Panc1 (cell line): ENCODE measurements around the gene CDYL. TPM values are rescaled to one million over a fixed set of nuclear protein-coding genes. Genes with fewer than 3 reads are reported as not detected.

Experiments used
- ATAC-seq: fragments of 200-7000 bp; cut with Tn5 transposase; 2 replicates; pipeline ENCODE4 v1.9.1; 2020; ENCODE audit warnings: mild to moderate bottlenecking, moderate library complexity
- BruUV-seq: library from RNA; stranded (reverse); fragments of 400-500 nt; replicated peaks from 2 replicates; lab custom pipeline; 2021; lab: Mats Ljungman, UMichigan
- CTCF ChIA-PET: fragments of 300-600 bp; sonication (Branson Sonifier 250); formaldehyde crosslinking; loops from one replicate; lab custom pipeline; 2022; ENCODE audit warnings: antibody characterized with exemption; lab: Charles Lee
- POLR2A ChIA-PET: fragments of 300-600 bp; sonication (Branson Sonifier 250); formaldehyde crosslinking; loops from one replicate; lab custom pipeline; 2022; ENCODE audit warnings: antibody characterized with exemption; lab: Charles Lee
- DNase-seq: peaks from one replicate; pipeline ENCODE4 v3.0.0-alpha.2; 2010; ENCODE audit warnings: low read depth, low spot score
- H3K27ac ChIP-seq: 2 replicates; pipeline ENCODE4 v1.5.1; 2011; ENCODE audit warnings: mild to moderate bottlenecking, low read length, inconsistent platforms
- H3K27me3 ChIP-seq: fragments of 200-500 bp; sonication (Bioruptor generic); 2 replicates; pipeline ENCODE4 v1.6.0; 2014; ENCODE audit warnings: low read length, inconsistent platforms; ENCODE audit not compliant: control insufficient read depth, insufficient read depth
- H3K36me3 ChIP-seq: fragments of 200-500 bp; sonication (Bioruptor generic); 2 replicates; pipeline ENCODE4 v1.5.1; 2014; ENCODE audit warnings: inconsistent platforms, mild to moderate bottlenecking, low read length, moderate library complexity; ENCODE audit not compliant: control insufficient read depth, insufficient read depth
- H3K4me1 ChIP-seq: 2 replicates; pipeline ENCODE4 v1.5.1; 2011; ENCODE audit warnings: inconsistent platforms, mild to moderate bottlenecking, low read length, moderate library complexity; ENCODE audit not compliant: control insufficient read depth, insufficient read depth
- H3K4me3 ChIP-seq, 2 experiments: 2 replicates each; pipeline ENCODE4 v1.5.1; 2011 to 2012; ENCODE audit warnings: low read depth in 2 of 2, low read length in 2 of 2, mild to moderate bottlenecking in 2 of 2, inconsistent platforms in 1 of 2, moderate library complexity in 1 of 2
- H3K9me3 ChIP-seq: fragments of 200-500 bp; sonication (Bioruptor generic); 2 replicates; pipeline ENCODE4 v1.5.1; 2014; ENCODE audit warnings: low read depth, mild to moderate bottlenecking, inconsistent platforms, low read length, moderate library complexity; ENCODE audit not compliant: control insufficient read depth, insufficient read depth
- CTCF ChIP-seq: fragments of 450-650 bp; IDR thresholded peaks from 2 replicates; pipeline ENCODE4 v1.5.1; 2017; ENCODE audit warnings: mild to moderate bottlenecking
- POLR2AphosphoS5 ChIP-seq: IDR thresholded peaks from 2 replicates; pipeline ENCODE4 v1.6.1; 2012; ENCODE audit warnings: mild to moderate bottlenecking, low read depth, low read length, moderate library complexity
- REST ChIP-seq, 2 experiments: IDR thresholded peaks; 2 replicates each; pipeline ENCODE4 v1.6.1; 2011 to 2012; ENCODE audit warnings: low read depth in 2 of 2, control low read depth in 1 of 2, low read length in 1 of 2, mild to moderate bottlenecking in 1 of 2, moderate library complexity in 1 of 2; ENCODE audit not compliant: insufficient read depth in 1 of 2
- SIN3A ChIP-seq: IDR thresholded peaks from 2 replicates; pipeline ENCODE4 v1.6.1; 2012; ENCODE audit warnings: low read depth, mild to moderate bottlenecking, low read length, moderate library complexity, borderline replicate concordance; ENCODE audit not compliant: insufficient read depth
- TCF7L2 ChIP-seq: IDR thresholded peaks from 2 replicates; pipeline ENCODE4 v1.6.1; 2011; ENCODE audit warnings: mild to moderate bottlenecking, low read depth, low read length, inconsistent platforms
- in situ Hi-C: cut with HindIII; loops from 2 replicates; pipeline ENCODE4 v1.10.0; 2016; ENCODE audit warnings: low sequenced_read_pairs, low pct_unique_long_range_greater_than_20kb
- intact Hi-C: fragments of 100-400 bp; cut with micrococcal nuclease; formaldehyde crosslinking; loops from one replicate; pipeline ENCODE4 v1.10.0; 2022; ENCODE audit not compliant: unreplicated experiment
- total RNA-seq: library from RNA; stranded (reverse); gene quantifications from one replicate; pipeline ENCODE4 v1.2.1, GENCODE V29; 2021; ENCODE audit not compliant: unreplicated experiment

CDYL gene
- total RNA-seq, 1 experiment from 2014 or later = 61.4 TPM

DNA sequence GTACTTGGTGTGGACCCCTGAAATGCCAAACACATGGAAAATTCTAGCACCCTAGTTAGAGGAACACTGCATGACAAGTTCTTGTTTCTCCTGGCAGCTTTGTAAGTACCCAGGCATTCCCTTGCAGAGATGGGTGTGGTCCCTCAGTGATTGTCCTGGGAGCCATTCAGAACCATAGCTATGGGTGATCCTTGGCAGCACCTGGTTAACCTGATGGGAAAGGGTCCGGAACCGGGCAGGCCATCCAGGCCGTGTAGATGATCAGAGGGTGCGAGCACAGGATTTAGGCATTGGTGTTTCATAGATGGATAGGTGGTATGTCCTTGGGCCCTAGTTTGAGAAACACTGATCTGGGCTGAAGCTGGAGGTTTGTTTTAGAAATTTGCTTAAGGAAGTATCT, 131.9 kb downstream of the CDYL start:
- no peak overlapping the region for H3K27ac ChIP-seq
- no peak for DNase-seq
- H3K27me3 ChIP-seq = no peaks in the 10 kb centered on the region
- BruUV-seq = no TSS peak
- CTCF ChIA-PET = no interaction called here
- H3K4me3 ChIP-seq = no peak overlapping the region
- no peaks in the 10 kb centered on the region for H3K9me3 ChIP-seq
- no peaks in the 10 kb centered on the region for H3K4me1 ChIP-seq
- no peak for TF ChIP-seq POLR2AphosphoS5
- no peak for TF ChIP-seq SIN3A
- no peak for TF ChIP-seq CTCF
- no peak for TF ChIP-seq REST (IDR thresholded peaks at IDR 0.05; ENCODE audit: insufficient read depth in 1 of 2, low read depth in 2 of 2, low read length in 1 of 2)
- no peak for TF ChIP-seq TCF7L2
- no peaks in the 10 kb centered on the region for H3K36me3 ChIP-seq
- POLR2A ChIA-PET = interaction anchor here (0.5 kb wide), 1 partner anchor 886 kb away, joined by 5 read pairs; no protein-coding TSS in a partner anchor
- intact Hi-C loops (no loop called here), in situ Hi-C loops (no loop called here)
- no peak for ATAC-seq

DNA sequence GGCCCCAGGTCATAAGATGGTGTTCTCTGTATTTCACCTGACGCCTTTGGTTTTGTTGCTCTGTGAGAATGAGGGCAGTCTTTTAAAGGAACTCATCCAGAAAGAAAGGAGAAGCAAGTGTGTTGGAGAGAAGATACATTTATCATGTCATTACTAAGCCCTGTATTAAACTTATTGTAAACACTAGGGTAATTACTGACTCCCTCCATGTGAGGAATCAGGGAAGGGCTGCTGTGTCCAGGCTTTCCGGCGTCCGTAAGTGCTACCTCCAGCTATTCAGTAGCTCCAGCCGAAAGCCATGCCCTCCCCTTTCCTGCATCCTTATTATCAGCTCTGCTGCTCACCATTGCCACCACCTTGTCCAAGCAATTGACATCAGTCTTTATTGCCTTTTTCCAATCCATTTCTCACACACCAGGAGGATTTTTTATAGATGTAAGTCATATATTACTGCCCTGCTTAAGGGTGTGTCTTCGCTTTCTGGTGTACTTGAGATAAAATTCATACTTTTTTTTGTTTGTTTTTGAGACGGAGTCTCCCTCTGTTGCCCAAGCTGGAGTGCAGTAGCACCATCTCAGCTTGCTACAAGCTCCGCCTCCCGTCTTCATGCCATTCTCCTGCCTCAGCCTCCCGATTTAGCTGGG, 133.0 kb downstream of the CDYL start:
- intact Hi-C loops (no loop called here), in situ Hi-C loops (no loop called here)
- peaks cover 4% of the 10 kb centered on the region; the same call in 1 of the 2 replicates for H3K4me1 ChIP-seq
- ChIA-PET CTCF (no interaction called here), POLR2A (no interaction called here)
- H3K27me3 ChIP-seq = no peaks in the 10 kb centered on the region
- H3K27ac ChIP-seq = no peak overlapping the region
- DNase-seq = no peak
- no TSS peak for BruUV-seq
- H3K9me3 ChIP-seq = no peaks in the 10 kb centered on the region
- H3K4me3 ChIP-seq = no peak overlapping the region
- no peak for ATAC-seq
- TF ChIP-seq CTCF (no peak), SIN3A (no peak), TCF7L2 (no peak), REST (IDR thresholded peaks at IDR 0.05; ENCODE audit: insufficient read depth in 1 of 2, low read depth in 2 of 2, low read length in 1 of 2) (no peak), POLR2AphosphoS5 (no peak)
- H3K36me3 ChIP-seq = no peaks in the 10 kb centered on the region
